Measurements from ENCODE around the gene PC.
A peak's percentile ranks its signal among the peaks of the same experiment; 100 is the strongest.

Gene PC

DNA sequence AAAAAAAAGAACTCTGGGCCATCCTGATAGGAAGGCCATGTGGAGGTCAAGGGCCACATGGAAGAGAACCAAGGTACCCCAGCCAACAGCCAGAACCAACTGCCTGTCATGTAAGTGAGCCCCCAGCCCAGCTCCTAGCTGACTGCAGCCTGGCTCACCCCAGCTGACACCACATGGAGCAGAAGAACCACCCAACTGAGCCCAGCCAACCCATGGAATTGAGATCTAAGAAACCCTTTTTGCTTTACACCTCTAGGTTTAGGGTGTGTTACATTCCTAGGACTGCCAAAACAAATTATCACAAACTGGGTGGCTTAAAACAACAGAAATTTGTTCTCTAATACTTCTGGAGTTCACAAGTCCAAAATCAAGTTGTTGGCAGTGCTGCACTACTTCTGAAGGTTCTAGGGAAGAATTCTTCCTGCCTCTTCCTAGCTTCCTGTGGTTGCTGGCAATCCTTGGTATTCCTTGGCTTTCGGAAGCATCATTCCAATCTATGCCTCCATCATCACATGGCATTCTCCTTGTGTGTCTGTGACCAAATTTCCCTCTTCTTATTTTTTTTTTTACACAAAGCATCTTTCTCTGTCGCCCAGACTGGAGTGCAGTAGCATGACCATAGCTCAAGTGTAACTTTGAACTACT, 21.3 kb upstream of the PC start:
- DNase-seq = no peak

DNA sequence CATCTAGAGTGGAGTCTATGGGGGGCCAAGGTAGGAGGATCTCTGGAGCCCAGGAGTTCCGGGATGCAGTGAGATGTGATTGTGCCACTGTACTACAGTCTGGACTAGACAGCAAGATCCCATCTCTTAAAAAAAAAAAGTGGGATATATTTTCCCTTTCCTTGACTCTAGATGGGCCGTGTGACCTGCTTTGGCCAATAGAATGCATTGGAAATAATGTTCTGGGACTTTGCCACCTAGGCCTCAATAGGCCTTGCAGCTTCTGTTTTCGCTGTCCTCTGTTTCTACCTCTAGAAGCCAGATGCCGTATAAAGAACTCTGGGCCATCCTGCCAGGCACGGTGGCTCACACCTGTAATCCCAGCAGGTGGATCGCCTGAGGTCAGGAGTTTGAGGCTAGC, 20.5 kb upstream of the PC start:
- no peak for DNase-seq

GRCh38 chr11:66978229-66978628, 20.0 kb upstream of the PC start:
- DNase-seq = no peak

- no peak for DNase-seq
Observed at GRCh38 chr11:66976925-66977324, 18.7 kb upstream of the PC start.

DNA sequence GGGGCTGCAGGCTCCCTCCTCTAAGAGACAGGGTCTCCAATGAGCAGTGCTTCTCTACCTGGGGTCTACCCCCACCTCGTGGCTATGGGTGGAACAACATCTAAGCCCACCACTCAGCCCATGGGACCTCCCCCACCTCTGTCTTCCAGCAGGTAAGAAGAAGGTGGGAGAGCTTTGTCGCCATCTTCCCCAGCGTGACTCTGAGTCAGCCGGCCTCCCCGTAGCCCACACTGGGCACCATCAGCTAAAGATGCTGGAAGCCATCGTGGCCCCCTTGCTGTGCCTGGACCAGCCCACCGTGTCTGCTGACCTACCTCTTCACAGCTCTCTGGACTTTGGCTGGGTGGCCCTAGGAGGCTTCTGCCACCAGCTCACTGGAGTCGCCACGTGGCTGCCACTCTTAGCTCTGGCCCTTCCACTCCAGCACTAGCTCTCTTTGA, 17.9 kb upstream of the PC start:
- no peak for DNase-seq

- no peak for DNase-seq
Observed at GRCh38 chr11:66975405-66976027, 17.3 kb upstream of the PC start.

DNA sequence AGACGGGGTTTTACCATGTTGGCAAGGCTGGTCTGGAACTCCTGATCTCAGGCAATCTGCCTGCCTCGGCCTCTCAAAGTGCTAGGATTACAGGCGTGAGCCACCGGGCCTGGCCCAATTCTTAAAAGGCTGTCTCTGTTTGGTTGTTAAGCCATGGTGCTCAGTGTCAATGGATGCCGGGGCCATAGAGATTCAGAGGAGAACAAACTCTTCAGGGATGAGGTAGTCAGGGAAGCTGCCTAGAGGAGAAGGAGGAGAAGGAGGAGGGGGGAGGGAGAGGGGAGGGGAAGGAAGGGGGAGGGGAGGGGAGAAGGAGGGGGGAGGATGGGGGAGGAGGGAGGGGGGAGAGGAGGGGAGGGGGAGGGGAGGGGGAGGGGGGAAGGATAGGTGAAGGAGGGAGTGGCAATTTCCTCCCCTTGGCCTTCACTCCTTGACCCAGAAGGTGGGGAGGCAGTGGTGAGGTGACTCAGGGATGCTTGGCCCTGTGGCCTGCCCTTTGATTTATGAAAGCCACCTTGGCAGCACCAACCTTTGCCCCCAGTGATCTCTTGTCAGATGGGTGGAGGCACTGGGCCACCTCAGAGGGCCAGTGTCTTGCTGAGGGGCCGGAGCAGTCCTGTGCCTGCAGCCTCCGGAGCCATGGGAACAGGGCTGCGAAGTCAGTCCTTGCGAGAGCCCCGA, 16.7 kb upstream of the PC start, which contains the start of gene C11orf86:
Gene C11orf86 (plus strand): TSS at position 581 of the 681 bp plus-strand sequence. CDS start 59 bp downstream, at position 640.
- DNase-seq = no peak

DNA sequence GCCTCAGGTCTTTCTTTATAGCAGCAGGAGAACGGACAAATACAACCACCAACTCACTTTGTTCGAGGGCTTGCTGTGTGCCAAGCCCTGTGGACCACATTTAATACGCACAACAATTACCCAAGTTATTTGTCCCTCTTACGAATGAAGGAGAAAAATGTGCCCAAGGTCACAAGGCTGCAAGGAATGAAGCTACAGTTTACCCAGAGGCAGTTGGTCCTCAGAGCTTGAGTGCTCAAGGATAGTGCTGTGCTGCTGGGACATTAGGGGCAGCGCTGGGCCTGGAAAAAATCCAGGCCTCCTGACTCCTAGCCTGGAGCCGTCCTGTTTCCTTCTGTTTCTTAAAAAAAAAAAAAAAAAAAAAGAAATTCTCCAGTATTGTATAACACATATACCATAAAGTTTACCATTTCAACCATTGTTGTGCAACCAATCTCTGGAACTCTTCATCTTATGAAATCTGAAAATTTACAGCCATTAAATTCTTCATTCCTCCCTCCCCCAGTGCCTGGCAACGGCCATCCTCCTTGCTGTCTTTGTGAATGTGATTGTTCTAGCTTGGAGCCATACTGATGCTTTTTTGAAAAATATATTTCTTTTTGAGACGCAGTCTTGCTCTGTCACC, 15.9 kb upstream of the PC start:
- peak in 1 of 2 donors; percentile 29 for DNase-seq

GRCh38 chr11:66971488-66971887, 13.3 kb upstream of the PC start:
- DNase-seq = peak; percentile 24 to 49

DNA sequence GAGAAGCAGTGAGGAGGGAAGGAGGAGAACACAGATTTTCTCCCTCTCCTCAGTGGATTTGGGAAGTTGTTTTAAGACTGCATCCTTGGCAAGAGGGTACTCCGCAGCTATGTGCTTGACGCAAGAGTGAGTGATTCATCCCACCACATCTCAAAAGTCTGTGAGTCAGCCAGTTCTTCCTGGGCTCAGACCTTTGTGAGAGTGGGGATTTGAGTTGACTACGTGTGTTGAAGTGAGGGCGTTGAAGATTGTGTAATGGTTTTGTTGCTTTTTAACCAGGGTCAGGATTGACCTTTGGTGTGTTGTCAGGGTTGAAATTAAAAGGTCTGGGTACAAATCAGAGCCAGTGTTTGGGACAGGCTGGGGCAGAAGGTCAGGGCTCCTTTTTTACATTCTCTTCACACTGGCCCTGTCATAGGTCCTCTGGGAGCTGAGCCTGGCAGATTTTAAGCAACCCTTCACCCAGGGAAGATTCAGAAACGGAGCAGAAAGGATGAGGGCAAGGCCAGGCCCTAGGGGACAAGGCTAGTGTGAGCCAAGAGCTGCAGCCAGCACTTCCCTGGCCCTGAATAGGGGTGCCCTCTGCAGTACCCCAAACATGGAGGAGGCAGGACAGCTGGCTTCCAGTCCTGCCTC, 12.7 kb upstream of the PC start:
- peak; percentile 96 to 97 for DNase-seq

GRCh38 chr11:66970371-66970806, 12.2 kb upstream of the PC start:
- DNase-seq = no peak

DNA sequence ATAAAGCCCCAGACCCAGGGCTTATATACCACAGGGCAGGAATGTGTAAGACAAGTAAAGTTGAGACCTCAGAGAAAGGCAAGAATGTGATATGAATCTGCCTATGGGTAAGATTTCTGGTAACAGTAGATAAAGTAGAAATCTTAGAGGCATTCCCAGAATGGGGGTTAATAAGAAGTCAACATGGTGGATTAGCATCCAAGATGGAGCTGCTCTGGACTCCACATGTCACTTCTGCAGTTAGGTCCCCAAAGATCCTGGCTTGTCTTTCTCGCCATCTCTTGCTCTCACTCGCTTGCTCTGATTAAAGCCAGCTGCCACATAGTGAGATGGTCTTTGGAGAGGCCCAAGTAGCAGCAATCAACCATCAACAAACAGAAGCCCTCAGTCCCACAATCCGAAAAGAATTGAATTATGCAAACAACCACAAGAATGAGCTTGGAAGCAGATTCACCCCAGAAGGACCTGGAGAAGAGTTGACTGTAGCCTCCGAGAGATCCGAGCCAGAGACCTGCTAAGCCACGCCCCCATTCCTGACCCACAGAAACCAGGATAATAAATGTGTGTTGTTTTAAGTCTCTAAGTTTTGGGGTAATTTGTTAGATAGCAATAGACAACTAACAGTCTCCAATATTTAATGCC, 11.5 kb upstream of the PC start:
- DNase-seq = no peak

DNA sequence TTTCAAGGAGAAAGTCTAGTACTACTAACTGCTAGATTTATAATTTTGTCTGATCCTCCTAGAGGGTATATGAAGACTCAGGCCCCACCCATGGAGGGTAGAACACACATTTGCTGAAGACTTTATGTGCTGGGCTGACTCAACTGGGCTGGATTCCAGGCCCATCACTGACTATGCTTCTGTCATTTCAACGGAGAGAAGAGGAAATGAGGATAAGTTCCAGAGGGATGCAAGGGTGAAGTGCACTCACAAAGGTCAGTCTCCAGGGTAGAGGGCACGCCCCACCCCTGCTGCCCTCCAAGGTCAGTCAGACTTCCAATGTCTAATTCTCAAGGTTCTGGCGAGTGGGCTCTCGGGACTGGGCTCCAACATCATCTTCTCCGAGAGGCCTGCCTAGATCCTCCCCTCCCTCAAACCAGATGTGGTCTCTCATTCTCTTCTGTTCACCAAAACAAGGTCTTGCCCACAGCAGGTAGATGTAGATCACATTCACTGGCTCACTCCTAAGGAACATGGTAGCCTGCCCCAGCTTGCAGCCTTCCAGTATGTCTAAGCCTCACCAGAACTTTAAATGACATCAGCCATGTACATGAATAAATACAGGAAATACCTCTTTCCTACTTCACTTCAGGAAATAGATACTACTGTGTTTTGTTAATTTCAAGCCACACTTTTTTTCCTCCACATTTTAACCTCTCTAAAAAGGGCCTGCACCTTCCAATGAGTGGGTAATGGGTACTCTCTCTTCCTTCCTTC, 9.7 kb upstream of the PC start:
- DNase-seq = peak in 1 of 2 donors; percentile 25

- DNase-seq = no peak
Observed at GRCh38 chr11:66966351-66966750, 8.2 kb upstream of the PC start.

DNA sequence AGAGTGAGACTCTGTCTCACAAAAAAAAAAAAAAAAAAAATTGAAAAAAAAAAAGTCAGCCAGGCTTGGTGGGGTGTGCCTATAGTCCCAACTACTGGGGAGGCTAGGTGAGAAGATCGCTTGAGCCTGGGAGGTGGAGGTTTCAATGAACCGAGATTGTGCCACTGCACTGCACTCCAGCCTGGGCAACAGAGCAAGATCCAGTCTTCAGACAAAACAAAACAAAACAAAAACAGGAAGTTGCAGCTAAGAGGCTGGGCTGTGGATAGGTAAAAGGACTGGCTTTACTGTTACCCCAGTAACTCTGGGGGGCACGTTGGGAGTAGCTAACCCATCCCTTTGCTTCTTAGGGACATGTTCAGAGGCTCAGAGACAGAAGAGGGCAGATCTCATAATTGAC, 6.3 kb upstream of the PC start:
- no peak for DNase-seq

DNA sequence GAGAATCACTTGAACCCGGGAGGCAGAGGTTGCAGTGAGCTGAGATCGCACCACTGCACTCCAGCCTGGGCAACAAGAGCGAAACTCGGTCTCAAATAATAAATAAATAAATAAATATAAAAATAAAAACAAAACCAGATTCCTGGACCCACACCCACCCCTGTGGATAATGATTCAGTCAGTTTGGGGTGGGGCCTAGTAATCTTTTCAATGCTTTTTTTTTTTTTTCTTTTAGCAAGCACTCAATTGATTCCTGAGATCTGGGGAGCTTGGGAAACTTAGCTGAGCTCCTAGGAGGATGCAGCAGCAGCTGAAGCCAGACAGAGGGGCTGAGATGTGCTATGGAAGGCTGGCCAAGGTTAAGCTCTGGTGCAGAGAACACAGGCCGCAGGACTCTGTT, 4.6 kb upstream of the PC start:
- no peak for DNase-seq

DNA sequence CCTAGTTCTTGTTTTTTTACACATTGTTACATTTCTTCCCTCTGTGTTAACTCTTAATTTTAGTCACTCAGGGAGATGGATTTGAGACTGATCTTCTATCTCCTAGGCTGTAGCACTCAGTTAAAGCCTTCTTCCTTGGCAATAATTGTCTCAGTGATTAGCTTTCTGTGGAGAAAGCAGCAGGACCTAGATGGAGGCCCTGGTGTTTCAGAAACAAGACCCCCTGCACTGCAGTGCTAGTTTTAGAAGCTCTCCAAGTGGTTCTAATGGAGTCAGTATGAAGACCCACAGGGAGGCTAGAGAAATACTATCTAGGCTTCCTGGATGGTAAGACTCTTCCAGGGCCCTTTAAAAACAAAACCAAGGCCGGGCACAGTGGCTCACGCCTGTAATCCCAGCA, 4.1 kb upstream of the PC start:
- no peak for DNase-seq

- DNase-seq = peak; percentile 40 to 49
Observed at GRCh38 chr11:66961691-66962213, 3.6 kb upstream of the PC start.

GRCh38 chr11:66958956-66959274, 732 bp upstream of the PC start:
- peak; percentile 5 to 15 for DNase-seq

GRCh38 chr11:66957971-66958231, 282 bp downstream of the PC start:
- DNase-seq = no peak

GRCh38 chr11:66956689-66957290, 1.4 kb downstream of the PC start:
- DNase-seq = peak; percentile 91 to 95

All from inflammatory macrophage (primary cell).